HG02763 (cell line): Measurements from ENCODE around the gene TACC2.

Source experiments
- ATAC-seq: cut with Tn5 transposase; IDR thresholded peaks from one replicate; pipeline ENCODE4 v1.9.1; 2021; ENCODE audit warnings: mild to moderate bottlenecking, moderate library complexity; ENCODE audit not compliant: unreplicated experiment

Gene TACC2

DNA sequence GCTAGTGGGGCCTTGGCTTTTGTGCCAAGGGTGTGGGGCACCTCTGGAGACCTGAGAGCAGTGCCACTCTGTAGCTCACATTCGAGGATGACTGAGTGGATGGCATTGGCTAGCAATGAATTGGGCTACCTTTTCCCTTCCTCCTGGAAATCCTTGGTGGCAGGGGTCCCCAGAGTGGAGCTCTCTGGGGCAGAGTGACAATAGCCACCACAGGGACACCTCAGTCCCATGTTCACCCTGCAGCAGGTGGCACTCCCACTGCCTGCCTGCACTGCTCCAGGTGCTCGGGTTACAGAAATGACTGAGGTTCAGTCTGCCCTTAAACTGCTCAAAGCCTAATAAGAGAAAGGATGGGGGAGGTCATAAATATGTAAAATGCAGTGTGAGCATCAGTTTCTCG, 300.0 kb downstream of the TACC2 start:
- no peak for ATAC-seq

DNA sequence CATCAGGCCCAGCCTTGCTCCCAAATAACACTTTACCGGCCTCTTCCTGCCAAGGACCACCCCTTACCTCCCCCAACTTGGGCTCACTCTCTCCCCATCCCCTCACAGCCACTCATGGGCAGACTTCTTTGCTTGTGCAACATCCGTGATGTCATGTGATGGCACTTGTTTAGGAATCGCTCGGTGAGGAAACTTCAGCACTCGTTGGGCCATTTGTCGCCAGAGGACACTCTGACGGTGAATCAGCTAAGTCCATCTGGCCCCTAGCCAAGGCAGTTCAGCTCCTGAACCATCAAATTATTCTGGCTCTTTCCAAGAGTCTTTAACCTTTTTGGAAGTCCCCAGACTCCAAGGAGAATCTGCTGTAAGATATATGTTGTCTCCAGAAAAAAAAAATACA, 301.4 kb downstream of the TACC2 start:
- ATAC-seq: no peak

DNA sequence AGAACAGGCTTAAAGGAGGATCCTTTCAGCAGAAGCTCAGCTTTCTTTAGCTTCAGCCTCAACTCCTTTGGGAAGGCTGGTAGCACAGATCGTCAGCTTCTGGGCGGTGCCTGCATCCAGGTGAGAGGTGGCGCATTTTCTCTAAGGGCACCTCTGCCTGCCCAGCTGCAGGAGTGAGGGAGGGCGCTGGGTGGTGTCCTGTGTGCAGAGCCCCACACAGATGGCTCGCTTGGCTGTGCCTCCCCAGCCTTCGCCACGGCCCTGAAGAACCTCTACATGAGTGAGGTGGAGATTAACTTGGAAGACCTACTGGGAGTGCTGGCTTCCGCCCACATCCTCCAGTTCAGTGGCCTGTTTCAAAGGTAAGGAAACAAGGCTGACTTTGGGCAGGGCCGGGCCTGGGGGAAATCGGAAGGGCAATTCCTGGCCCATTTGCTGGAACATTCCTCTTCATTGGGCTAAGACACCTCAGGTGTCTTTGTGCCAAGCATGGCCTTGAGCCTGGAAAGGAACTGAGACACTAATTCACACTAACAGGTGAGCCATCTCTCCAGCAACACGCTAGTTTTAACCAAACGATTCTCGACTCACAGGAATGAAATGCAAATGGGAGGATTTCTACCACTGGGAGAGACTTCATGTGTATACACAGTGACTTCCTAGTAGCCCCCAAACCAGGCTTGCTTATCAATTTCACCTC, 302.0 kb downstream of the TACC2 start:
- ATAC-seq: no peak

DNA sequence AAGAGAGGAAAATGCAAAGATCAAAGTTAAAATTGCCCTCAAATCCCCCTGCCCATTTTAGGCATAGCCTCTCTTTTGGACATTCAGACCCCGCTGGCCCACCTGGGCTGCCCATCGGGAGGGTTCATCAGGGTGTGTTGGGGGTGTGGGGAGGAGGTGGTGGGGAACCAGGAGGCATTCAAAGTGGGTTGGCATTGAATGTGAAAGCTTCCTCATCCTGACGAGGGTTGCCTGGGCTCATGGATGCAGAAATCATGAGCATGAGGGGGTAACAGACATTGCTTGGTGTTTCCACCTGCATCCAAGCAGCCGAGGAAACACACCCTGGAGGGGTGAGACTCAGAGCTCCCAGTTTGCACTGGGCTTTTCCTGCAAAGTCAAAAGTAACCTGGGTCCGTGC, 302.8 kb downstream of the TACC2 start:
- ATAC-seq: no peak

DNA sequence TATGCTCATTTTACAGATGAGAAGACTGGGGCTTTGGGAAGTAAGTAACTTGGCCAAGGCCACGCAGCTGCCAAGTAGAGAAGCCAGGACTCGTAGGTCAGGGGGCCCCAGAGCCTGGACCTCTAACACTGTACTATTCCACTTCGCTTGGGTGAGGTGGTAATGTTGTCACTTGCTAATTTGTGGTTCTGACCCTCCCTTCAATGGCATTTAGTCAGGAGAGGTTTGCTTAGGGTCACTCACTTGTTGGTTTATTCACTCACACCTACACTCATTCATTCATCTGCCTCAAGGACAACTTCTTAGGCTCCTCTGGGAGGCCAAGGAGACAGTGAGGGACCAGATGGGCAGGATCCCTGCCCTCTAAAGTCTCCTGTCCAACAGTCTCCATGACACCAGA, 303.4 kb downstream of the TACC2 start:
- no peak for ATAC-seq

DNA sequence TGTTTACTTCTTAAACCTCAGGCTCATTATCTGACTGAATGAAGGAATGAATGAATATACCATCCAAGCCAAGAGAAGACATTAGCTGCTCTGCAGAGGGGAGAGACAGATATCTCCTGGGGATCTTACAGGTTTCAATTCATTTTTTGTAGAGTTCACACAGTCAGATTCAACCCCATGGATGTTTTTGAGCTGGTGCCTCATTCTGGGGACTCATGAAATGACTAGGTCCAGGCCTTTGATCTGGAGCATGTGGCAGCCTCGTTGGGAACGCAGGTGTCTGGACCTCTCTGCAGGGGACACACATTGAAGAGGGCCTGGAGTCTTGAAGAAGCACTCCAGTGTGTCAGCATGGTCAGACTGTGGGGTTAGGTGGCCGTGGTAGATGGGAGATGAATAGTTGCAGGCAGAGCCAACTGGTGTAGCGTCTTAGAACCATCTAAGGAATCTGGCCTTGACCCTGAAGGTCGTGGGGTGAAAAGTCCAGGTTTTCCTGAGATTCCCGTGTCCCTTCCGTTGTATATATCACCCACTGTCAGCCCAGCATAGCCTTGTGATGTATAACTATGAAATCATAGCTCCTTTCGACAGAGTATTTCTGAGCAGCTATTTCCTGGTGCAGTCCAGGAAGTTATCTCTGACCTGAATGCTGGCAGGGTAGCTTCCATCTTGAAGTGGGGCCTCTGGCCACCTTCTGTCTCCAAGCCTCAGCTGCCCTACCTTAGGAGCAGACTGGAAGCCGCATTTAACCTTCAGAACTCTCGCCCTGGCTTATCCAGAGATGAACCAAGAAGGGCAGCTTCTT, 304.4 kb downstream of the TACC2 start:
- no peak for ATAC-seq

DNA sequence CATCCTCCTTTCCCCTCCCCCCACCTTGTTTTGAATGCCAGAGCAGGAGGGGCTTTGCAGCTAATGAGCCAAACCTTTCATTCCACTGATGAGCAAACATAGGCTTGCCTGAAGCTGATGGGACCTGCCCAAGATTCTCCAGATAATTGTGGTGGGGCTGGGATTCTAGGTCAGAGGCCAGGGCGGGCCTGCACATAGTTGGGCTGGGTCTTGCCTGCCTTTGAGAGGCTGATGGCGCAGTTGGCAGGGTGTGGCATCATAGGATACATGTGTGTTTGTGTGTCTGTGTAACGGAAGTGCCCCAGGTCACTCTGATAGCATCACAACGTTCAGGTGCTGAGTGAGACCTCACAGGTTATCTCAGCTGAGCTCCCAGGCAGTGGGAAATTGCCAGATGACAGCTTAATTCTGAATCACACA, 305.0 kb downstream of the TACC2 start:
- ATAC-seq: no peak

DNA sequence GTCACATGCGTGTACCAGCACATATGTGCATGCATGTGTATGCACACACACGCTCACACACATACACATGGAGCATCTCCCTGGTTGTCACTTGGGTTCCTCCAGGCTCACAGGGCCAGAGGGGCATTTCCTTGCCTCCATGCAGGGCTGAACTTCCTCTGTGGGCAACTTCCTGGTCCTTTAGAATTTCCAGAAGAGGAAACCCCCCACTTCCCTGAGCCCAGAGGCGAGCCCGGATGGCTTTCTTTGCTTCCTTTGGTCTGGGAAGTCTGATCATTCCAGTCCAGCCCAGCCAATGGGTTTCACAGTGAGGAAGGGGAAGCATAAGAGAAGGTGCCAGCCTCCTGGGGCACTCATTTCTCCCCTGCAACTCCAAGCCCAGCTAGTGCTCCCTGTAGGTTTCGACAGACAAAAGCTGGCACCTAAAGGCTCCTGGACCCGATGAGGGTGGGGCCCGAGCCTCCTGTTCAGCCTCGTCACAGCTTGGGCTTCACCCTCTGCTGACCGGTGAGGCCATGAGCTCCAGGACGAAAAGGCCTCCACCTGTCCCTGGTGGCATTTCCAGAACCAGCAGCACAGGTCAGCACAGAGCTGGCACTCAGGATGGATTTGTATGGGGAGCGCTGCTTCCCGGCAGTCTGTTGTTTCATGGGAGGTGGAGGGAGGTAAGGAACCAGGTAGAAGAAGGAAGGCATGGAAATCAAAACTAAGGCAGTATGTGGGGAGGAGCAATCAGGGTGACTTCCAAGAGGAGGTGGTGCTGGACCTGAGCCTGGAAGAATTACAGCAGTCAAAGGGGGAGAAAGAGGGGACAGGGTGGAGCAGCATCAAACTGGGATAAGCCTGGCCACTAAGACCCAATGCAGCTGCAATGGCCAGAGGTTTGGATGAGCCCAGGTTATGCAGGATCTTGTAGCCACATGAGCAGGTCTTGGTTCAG, 305.8 kb downstream of the TACC2 start:
- no peak for ATAC-seq

DNA sequence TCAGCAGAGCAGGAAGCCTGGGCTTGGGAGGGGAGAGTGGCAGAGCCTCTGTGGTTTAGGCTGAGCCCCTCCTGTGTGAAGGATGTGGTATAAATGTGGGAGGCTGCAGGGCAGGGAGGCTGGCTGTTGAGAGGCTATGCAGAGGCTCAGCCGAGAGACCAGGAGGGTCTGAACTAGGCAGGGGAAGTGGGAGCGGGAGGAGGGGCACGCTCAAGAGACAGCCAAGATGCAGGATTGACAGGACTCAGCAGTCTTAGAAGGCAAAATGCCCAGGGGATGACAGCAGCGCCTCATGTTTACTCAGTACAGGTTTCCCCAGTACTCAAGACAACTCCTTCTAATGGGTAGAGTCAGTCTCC, 306.5 kb downstream of the TACC2 start:
- no peak for ATAC-seq

DNA sequence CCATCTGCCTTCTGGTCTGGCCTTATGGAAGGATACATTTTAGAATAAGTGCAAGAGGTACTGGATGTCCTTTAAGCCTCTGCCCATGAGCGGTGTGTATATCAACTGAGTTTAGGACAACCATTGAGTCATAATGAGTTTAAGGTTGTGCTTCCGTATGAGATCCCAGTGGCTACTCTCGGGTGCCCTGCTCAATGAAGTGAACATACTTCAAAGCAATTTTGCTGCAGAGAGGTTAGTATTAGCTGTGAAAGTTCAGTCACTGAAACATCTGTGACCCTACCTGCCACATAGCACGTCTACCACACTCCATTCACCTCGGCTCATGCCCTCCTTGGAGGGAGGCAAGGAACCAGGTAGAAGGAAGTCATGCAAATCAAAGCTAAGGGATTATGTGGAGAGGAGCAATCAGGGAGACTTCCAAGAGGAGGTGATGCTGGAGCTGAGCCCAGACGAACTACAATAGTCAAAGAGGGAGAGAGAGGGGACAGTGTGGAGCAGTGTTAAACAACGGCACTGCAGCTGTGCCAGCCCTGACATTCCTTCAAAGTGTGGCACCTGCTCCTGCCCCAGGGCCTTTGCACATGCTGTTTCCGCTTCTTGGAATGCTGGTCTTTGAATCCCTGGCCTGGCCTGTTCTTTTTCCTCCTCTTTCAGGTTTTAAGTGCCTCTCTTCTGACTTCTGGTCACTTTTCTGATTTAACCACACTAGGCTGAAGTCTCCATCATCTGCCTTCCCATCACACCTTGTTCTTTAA, 307.6 kb downstream of the TACC2 start:
- ATAC-seq: no peak

DNA sequence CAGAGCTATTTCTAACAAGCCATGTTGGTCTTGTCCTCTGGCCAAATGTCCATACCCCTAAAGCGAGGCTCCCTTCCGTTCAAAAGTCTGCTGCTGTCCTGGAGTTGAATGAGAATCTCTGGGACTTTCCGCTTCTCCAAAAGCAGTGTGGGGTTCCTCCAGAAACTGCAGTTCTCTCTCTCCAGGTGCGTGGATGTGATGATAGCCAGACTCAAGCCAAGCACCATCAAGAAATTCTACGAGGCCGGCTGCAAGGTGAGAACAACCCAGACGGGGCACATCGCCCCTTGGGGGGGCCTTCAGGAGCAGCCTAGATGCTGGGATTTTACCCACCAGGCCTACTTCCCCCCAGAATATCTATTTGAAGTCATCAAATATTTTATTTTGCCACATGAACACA, 308.6 kb downstream of the TACC2 start:
- ATAC-seq: no peak

DNA sequence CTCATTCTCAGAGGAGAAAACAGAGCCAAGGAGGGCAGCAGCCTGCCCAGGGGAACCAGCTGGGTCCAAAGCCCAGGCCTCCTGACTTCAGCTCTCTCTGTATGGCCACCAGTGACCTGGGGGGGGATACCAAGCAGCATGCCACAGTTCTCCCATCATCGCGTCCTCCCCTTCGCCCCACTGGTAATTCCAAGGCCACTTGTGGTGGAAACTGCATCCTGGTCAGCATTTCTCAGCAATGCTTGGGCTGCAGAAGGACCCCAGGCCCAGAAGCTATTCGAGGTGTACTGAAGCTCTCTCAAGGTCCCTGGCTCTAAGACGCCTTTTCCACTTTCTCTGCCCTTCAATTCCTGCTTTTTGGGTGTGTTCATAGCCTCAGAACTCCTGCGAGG, 309.2 kb downstream of the TACC2 start:
- ATAC-seq: no peak

DNA sequence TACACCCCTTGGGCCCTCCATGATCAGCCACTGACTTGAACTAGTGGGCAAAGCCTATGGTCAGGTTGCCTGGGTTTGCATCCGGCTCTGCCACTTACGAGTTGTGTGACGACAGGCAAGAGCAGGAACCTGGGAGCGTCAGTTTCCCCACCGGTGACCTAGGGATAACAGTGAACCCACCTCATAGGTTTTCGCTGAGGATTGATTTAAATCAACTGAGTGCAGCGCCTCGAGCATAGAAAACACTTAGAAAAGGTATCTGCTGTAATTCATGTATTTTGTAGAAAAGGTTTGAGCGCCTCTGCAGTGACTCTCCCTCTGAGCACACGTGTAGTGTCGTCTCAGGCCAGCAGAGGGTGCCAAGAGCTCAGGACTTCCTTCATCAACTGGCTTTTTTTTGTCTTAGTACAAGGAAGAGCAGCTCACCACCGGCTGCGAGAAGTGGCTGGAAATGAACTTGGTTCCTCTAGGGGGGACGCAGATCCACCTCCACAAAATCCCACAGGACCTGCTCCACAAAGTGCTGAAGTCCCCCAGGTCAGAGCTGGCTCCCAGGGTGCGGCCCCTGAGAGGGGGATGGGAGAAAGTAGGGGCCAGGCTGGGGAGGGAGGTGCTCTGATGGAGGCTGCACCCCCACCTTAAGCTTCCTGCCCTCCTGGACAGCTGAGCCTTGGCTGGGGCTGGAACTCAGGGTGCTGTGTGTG, 309.8 kb downstream of the TACC2 start:
- ATAC-seq: no peak

DNA sequence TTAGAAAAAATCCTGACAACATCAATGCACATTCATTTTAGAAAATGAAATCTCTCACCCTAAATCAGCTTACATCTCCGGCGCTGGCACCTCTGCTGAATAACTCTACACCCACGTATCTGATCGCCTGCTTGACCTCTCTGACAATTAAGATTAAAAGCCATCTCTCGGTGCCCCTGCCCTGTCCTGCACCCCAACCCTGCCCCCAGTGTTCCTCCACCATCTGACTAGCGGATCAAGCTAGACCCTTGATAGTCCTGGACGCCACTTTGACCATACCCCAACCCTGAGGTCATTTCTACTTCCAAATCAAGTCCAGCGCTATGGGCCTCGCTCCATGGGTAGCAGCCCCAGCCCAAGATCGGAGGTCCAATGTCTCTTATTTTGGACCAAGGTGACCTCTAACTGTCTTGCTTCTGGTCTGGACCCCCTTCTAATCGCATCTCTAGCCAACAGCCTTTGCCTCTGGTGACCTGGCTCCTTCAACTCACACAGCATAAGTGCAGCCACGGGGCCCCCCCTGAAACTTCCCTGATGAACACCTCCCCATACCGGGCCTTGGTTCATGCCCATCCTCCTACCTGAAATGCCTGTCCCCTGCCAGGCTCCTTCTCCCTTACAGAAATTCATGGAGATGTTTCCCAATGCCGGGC, 310.6 kb downstream of the TACC2 start:
- ATAC-seq: no peak

DNA sequence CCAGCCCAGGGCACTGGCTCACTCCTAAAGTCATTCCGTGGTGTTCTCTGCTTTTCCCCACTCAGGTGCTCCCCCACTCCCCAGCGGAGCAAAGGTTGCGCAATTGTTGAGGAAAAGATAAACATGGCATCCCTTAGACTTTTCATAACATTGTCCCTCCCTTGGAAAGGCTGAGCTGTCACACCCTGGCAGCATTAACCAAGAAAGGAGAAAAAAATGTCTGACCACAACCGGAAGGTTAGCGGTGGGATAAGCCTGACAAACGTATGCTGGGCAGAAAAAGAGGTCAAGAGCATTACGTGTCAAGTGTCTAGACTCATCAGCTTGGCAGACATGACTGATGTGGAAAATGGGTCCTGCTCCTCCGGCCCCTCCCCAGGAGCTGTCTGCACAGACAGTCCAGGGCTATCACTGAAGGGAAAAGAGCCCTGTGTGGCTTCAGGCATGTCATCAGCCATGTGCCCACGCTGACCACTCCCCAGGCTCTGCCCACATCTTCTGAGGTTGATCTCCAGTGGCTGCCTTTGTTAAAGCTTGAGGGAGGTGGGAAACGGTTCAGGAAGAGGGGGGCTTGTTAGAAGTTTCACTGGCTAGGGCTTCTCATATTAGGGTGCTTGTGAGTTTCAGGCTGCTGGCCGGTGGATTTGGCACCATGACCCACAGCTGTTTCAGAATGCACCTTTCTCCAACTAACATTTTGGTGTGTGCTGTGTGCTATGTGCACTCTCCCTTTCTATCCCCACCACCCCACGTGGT, 312.3 kb downstream of the TACC2 start:
- no peak for ATAC-seq

DNA sequence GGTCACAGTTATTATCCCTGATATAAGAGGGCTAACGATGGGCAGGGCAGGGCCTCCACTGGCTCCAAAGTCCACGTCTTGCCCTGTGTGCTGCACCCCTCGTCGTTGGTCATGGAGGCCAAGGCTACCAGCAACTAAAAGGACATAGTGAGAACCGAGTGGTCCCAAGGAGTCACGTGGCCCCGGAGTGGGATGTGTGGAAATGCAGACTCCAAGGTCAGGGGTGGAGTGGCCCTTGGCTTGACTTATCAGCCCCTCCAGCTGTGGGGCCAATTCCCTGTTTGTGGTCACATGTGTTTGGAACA, 312.8 kb downstream of the TACC2 start:
- no peak for ATAC-seq

DNA sequence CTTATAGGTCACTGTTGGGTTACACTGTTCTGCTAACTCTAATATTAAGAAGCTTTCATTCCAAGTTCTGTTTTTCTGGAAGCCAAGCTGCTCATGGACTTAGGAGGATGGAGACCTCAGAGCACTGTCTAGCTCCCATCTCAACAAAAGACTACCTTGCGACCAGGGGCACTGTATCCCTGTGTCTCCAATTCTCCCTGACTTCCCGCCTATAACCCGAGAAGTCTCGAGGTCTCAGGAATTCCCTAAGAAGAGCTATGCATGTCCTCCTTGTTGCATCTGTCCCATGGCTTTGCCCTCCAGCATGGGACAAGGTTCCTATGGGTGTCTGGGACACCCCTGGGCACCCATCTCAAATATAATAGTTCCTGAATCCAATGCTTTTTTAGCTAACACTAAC, 313.4 kb downstream of the TACC2 start:
- ATAC-seq: no peak

DNA sequence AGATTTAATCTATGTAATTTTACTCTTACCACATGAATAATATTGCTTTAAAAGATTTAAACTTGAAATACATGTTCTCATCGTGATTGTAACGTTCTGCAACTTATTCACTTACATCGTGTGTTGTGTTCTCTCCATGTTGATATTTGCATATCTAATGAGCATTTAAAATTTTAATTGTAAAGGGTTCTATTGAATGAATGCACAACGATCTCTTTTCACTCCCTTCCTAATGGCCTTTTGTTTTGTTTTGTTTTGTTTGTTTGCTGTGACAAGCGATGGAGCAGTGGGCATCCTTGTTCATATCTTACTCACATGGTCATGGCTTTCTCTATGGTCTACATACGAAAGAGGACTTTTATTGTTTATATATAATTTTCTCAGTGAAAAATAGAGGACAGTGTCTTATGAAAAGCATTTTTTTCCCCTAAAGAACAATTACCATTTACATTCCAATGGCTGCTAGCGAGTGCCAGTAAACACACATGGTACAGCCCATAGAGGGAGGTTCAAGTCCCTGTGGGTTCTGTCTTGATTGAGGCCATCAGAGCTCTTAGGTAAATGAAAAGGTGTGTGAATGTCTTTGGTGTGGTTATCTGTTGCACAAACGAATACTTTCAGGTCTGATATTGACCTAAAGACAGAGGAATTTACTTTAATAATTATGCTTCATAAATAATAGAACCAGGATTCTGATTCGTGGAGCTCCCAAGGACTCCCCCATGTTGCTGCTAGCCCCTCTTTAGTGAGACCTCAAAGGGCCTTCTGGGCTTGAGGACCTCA, 314.5 kb downstream of the TACC2 start:
- no peak for ATAC-seq
